ENCODE measurements around the gene PADI6.

Gene PADI6

DNA sequence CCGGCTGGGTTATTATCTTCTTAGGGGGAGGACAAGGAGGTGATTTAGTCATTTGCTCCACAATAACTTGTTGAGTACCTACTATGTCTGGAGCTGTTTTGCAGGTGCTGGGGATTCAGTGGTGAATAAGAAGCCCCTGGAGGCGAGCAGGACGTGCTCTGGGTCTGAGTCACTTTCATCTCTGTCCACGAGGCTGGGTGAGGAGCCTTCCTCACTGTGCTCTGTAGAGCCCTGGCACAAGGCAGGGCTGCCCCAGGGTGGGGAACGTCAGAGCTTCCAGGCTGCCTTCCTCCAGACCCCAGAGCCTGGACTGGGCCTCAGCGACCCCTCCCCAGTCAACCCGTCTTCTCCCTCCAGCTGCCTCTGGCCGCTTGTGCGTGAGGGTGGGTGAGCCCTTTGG, 2.5 kb upstream of the PADI6 start:
- H3K4me3 ChIP-seq (ENCODE audit: low read length) = no peak overlapping the region
- no peaks in the 10 kb centered on the region for H3K9me2 ChIP-seq (replicated peaks; ENCODE audit: control insufficient read depth, low read length)
- H3K27ac ChIP-seq (ENCODE audit: low read depth, low read length) = no peak overlapping the region
- 0 out of 2 replicates have a peak, but pooled peaks cover 3% of the 10 kb centered on the region for H3K27me3 ChIP-seq (ENCODE audit: control insufficient read depth, low read length)
- TF ChIP-seq EZH2phosphoT487 (IDR thresholded peaks at IDR 0.05; ENCODE audit: borderline replicate concordance, low read length) = no peak
- TF ChIP-seq, protein P1, sequence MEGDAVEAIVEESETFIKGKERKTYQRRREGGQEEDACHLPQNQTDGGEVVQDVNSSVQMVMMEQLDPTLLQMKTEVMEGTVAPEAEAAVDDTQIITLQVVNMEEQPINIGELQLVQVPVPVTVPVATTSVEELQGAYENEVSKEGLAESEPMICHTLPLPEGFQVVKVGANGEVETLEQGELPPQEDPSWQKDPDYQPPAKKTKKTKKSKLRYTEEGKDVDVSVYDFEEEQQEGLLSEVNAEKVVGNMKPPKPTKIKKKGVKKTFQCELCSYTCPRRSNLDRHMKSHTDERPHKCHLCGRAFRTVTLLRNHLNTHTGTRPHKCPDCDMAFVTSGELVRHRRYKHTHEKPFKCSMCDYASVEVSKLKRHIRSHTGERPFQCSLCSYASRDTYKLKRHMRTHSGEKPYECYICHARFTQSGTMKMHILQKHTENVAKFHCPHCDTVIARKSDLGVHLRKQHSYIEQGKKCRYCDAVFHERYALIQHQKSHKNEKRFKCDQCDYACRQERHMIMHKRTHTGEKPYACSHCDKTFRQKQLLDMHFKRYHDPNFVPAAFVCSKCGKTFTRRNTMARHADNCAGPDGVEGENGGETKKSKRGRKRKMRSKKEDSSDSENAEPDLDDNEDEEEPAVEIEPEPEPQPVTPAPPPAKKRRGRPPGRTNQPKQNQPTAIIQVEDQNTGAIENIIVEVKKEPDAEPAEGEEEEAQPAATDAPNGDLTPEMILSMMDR (IDR thresholded peaks at IDR 0.05; ENCODE audit: low read depth, low read length, poor library complexity, severe bottlenecking) = no peak
- H4K20me1 ChIP-seq (ENCODE audit: control insufficient read depth, insufficient read depth, low read depth, low read length) = no peaks in the 10 kb centered on the region
- no peaks in the 10 kb centered on the region for H3K79me2 ChIP-seq (ENCODE audit: control insufficient read depth, low read length)
- no peak overlapping the region for H3K4me2 ChIP-seq (ENCODE audit: low read length)
- no peaks in the 10 kb centered on the region for H3K36me3 ChIP-seq (ENCODE audit: control insufficient read depth, low read length)
- H3K4me1 ChIP-seq (ENCODE audit: control insufficient read depth, low read length) = no peaks in the 10 kb centered on the region
- H3F3A ChIP-seq (ENCODE audit: control insufficient read depth, insufficient read depth) = no peaks in the 10 kb centered on the region
- H3K9me3 ChIP-seq (ENCODE audit: control insufficient read depth, insufficient read depth, low read length) = no peaks in the 10 kb centered on the region

DNA sequence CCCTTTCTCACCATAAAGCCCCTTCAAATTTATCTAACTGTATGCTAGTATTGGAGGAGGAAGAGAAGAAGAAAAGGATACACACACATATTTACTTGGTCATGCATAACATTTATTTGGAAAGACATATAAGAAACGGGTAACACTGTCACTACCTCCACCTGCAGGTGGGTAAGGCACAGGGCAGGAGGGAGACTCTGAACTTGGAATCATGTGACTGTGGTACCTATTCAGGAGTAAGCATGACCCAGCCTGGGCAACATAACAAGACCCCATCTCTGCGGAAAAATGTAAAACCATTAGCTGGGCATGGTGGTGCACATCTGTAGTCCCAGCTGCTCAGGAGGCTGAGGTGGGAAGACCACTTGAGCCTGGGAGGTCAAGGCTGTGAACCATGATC, 1.4 kb upstream of the PADI6 start:
- TF ChIP-seq EZH2phosphoT487 (IDR thresholded peaks at IDR 0.05; ENCODE audit: borderline replicate concordance, low read length) = no peak
- TF ChIP-seq, protein P1 (IDR thresholded peaks at IDR 0.05; ENCODE audit: low read depth, low read length, poor library complexity, severe bottlenecking) = peak; percentile 27
- no peaks in the 10 kb centered on the region for H3F3A ChIP-seq (ENCODE audit: control insufficient read depth, insufficient read depth)
- no peak overlapping the region for H3K27ac ChIP-seq (ENCODE audit: low read depth, low read length)
- no peak overlapping the region for H3K4me3 ChIP-seq (ENCODE audit: low read length)
- H3K4me1 ChIP-seq (ENCODE audit: control insufficient read depth, low read length) = no peaks in the 10 kb centered on the region
- no peaks in the 10 kb centered on the region for H3K79me2 ChIP-seq (ENCODE audit: control insufficient read depth, low read length)
- H3K9me2 ChIP-seq (replicated peaks; ENCODE audit: control insufficient read depth, low read length) = no peaks in the 10 kb centered on the region
- no peak overlapping the region for H3K4me2 ChIP-seq (ENCODE audit: low read length)
- no peaks in the 10 kb centered on the region for H3K9me3 ChIP-seq (ENCODE audit: control insufficient read depth, insufficient read depth, low read length)
- no peaks in the 10 kb centered on the region for H3K36me3 ChIP-seq (ENCODE audit: control insufficient read depth, low read length)
- H4K20me1 ChIP-seq (ENCODE audit: control insufficient read depth, insufficient read depth, low read depth, low read length) = no peaks in the 10 kb centered on the region
- H3K27me3 ChIP-seq (ENCODE audit: control insufficient read depth, low read length) = 0 out of 2 replicates have a peak, but pooled peaks cover 3% of the 10 kb centered on the region

DNA sequence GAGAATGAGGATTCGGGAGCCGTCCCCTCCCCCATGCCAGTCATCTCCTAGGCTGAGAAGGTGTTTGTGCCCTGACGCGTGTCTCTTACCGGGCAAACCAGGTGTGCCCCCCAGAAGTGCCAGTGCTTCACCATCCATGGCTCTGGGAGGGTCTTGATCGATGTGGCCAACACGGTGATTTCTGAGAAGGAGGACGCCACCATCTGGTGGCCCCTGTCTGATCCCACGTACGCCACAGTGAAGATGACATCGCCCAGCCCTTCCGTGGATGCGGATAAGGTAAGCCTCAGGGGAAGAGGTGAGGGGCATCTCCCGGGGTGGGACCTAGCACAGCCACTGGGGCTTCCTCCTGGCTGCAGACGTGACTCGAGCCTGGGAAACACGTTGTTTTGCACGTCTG, 959 bp downstream of the PADI6 start:
- TF ChIP-seq EZH2phosphoT487 (IDR thresholded peaks at IDR 0.05; ENCODE audit: borderline replicate concordance, low read length) = no peak
- TF ChIP-seq, protein P1 (IDR thresholded peaks at IDR 0.05; ENCODE audit: low read depth, low read length, poor library complexity, severe bottlenecking) = no peak
- Histone ChIP-seq H3K27ac (ENCODE audit: low read depth, low read length) (no peak overlapping the region), H3K4me2 (ENCODE audit: low read length) (no peak overlapping the region), H3K4me3 (ENCODE audit: low read length) (no peak overlapping the region), H3K9me2 (replicated peaks; ENCODE audit: control insufficient read depth, low read length) (no peaks in the 10 kb centered on the region), H3K79me2 (ENCODE audit: control insufficient read depth, low read length) (no peaks in the 10 kb centered on the region), H3F3A (ENCODE audit: control insufficient read depth, insufficient read depth) (no peaks in the 10 kb centered on the region), H3K36me3 (ENCODE audit: control insufficient read depth, low read length) (no peaks in the 10 kb centered on the region), H4K20me1 (ENCODE audit: control insufficient read depth, insufficient read depth, low read depth, low read length) (no peaks in the 10 kb centered on the region), H3K27me3 (ENCODE audit: control insufficient read depth, low read length) (no peaks in the 10 kb centered on the region), H3K4me1 (ENCODE audit: control insufficient read depth, low read length) (no peaks in the 10 kb centered on the region), H3K9me3 (ENCODE audit: control insufficient read depth, insufficient read depth, low read length) (no peaks in the 10 kb centered on the region)
